HepG2 (cell line): ENCODE measurements around the gene KRTAP10-8. TPM values are rescaled to one million over a fixed set of nuclear protein-coding genes. Genes with fewer than 3 reads are reported as not detected.

Source experiments
- ATAC-seq: fragments of 200-7000 bp; cut with Tn5 transposase; 3 replicates; pipeline ENCODE4 v1.9.1; 2020; ENCODE audit warnings: mild to moderate bottlenecking, moderate library complexity
- BruUV-seq: library from RNA; stranded (reverse); fragments of 400-500 nt; replicated peaks from 2 replicates; lab custom pipeline; 2021; lab: Mats Ljungman, UMichigan
- CTCF ChIA-PET: fragments of 300-600 bp; formaldehyde crosslinking; extraction: SDS; loops from one replicate; lab custom pipeline; 2021; ENCODE audit warnings: low total read pairs, inconsistent platforms, low intra/inter-chr PET ratio; lab: Yijun Ruan, JAX
- POLR2A ChIA-PET: fragments of 350-600 bp; sonication (Branson Sonifier 250); formaldehyde crosslinking; loops from one replicate; lab custom pipeline; 2020; ENCODE audit warnings: antibody characterized with exemption, inconsistent platforms; lab: Yijun Ruan, JAX
- DNase-seq: peaks from one replicate; pipeline ENCODE4 v3.0.0-alpha.2; 2015; ENCODE audit warnings: low spot score
- FAIRE-seq: peaks from 3 replicates; lab custom pipeline; 2011; peaks lifted over from hg19 to GRCh38; lab: Jason Lieb, UNC
- H2AFZ ChIP-seq: one replicate; pipeline ENCODE4 v1.6.1; 2011; ENCODE audit warnings: low read length, inconsistent platforms
- H3K27ac ChIP-seq: fragments of 300-600 bp; 3 replicates; pipeline ENCODE4 v1.8.0; 2011; ENCODE audit warnings: mixed run types, mild to moderate bottlenecking, mixed read lengths, low read length, inconsistent platforms; ENCODE audit not compliant: insufficient read depth; ENCODE audit errors: extremely low read length
- H3K27me3 ChIP-seq, 2 experiments: fragments of 200-600 bp in 1 of 2; 2 replicates in 1 of 2; 3 replicates in 1 of 2; pipeline versions ENCODE4 v1.6.0 to v1.8.0; 2011; ENCODE audit warnings: low read length in 2 of 2, mild to moderate bottlenecking in 2 of 2, moderate library complexity in 2 of 2, inconsistent platforms in 1 of 2; ENCODE audit not compliant: insufficient read depth in 2 of 2, control insufficient read depth in 1 of 2
- H3K36me3 ChIP-seq, 2 experiments: fragments of 200-600 bp in 1 of 2; replicated peaks in 1 of 2; 2 replicates in 1 of 2; 3 replicates in 1 of 2; pipeline versions ENCODE4 v1.5.1 to v1.8.0; 2011; ENCODE audit warnings: low read length in 2 of 2, inconsistent platforms in 1 of 2; ENCODE audit not compliant: insufficient read depth in 2 of 2, control insufficient read depth in 1 of 2
- H3K4me1 ChIP-seq: 2 replicates; pipeline ENCODE4 v1.5.1; 2012; ENCODE audit warnings: low read length, inconsistent platforms; ENCODE audit not compliant: insufficient read depth
- H3K4me2 ChIP-seq: 2 replicates; pipeline ENCODE4 v1.6.0; 2011; ENCODE audit warnings: low read depth, low read length, inconsistent platforms
- H3K4me3 ChIP-seq, 3 experiments: fragments of 200-600 bp in 1 of 3; sonication (generic), shearing (Covaris generic) in 1 of 3; replicated peaks in 1 of 3; 2 replicates each; pipeline ENCODE4 v1.5.1; 2011 to 2016; ENCODE audit warnings: low read length in 3 of 3, inconsistent platforms in 2 of 3, low read depth in 2 of 3, mild to moderate bottlenecking in 2 of 3, control low read depth in 1 of 3, mixed read lengths in 1 of 3; ENCODE audit not compliant: insufficient read depth in 1 of 3
- H3K79me2 ChIP-seq: one replicate; pipeline ENCODE4 v1.6.1; 2011; ENCODE audit warnings: low read length, inconsistent platforms; ENCODE audit not compliant: insufficient read depth
- H3K9ac ChIP-seq: 2 replicates; pipeline ENCODE4 v1.6.0; 2011; ENCODE audit warnings: mild to moderate bottlenecking, low read depth, low read length, inconsistent platforms; ENCODE audit not compliant: insufficient read depth
- H3K9me3 ChIP-seq: 2 replicates; pipeline ENCODE4 v1.5.1; 2012; ENCODE audit warnings: mild to moderate bottlenecking, low read length
- H4K20me1 ChIP-seq: 2 replicates; pipeline ENCODE4 v1.6.0; 2011; ENCODE audit warnings: inconsistent platforms, mild to moderate bottlenecking, low read length, moderate library complexity; ENCODE audit not compliant: insufficient read depth
- CREM ChIP-seq, 2 experiments: sonication (generic) in 1 of 2; formaldehyde crosslinking in 1 of 2; IDR thresholded peaks; 2 replicates each; pipeline versions ENCODE4 v1.4.0 to v1.6.1; 2016 to 2020; ENCODE audit warnings: antibody characterized with exemption in 1 of 2, mild to moderate bottlenecking in 1 of 2, missing genetic modification reagents in 1 of 2
- HCFC1 ChIP-seq: fragments of 150-350 bp; IDR thresholded peaks from 2 replicates; pipeline ENCODE4 v1.6.1; 2014; ENCODE audit warnings: low read depth, low read length
- HIVEP1 ChIP-seq: sonication (generic); formaldehyde crosslinking; IDR thresholded peaks from 2 replicates; pipeline ENCODE4 v1.4.0; 2020; ENCODE audit warnings: mild to moderate bottlenecking, missing genetic modification reagents
- HMG20B ChIP-seq: conservative IDR thresholded peaks from 2 replicates; pipeline ENCODE4 v1.6.1; 2016; ENCODE audit warnings: missing genetic modification reagents, missing compliant biosample characterization
- ZNF841 ChIP-seq: sonication (generic); formaldehyde crosslinking; IDR thresholded peaks from 2 replicates; pipeline ENCODE4 v1.8.1; 2023; ENCODE audit warnings: missing genetic modification reagents, borderline replicate concordance
- ZSCAN21 ChIP-seq: sonication (generic); formaldehyde crosslinking; IDR thresholded peaks from 2 replicates; pipeline ENCODE4 v1.8.0; 2022; ENCODE audit warnings: mild to moderate bottlenecking, missing genetic modification reagents, moderate library complexity, borderline replicate concordance
- WGBS: methylation state at CpG from one replicate; pipeline ENCODE4 v1.1.6; 2017; ENCODE audit warnings: low lambda C conversion rate; 5-methylcytosine and 5-hydroxymethylcytosine counted together
- in situ Hi-C: cut with HindIII; loops from 2 replicates; pipeline ENCODE4 v1.10.0; 2017; ENCODE audit warnings: low pct_unique_long_range_greater_than_20kb; ENCODE audit not compliant: extremely low pct_ligation_motif_present
- intact Hi-C: fragments of 100-400 bp; cut with micrococcal nuclease; formaldehyde crosslinking; loops from one replicate; pipeline ENCODE4 v1.10.0; 2022; ENCODE audit not compliant: unreplicated experiment
- polyA plus RNA-seq, 8 experiments: library from polyadenylated mRNA; depleted of rRNA in 3 of 8; stranded (reverse) in 7 of 8; unstranded in 1 of 8; fragments of >200 nt; fragmentation: Illumina TruSeq in 4 of 8; extraction: Trizol in 4 of 8; gene quantifications; 2 replicates each; pipeline versions ENCODE4 v1.2.1 to v1.2.3, GENCODE V29; 2011 to 2016; ENCODE audit warnings: low read depth in 4 of 8, missing spikeins in 1 of 8, mixed read lengths in 1 of 8; ENCODE audit not compliant: insufficient read depth in 1 of 8
- total RNA-seq, 5 experiments: library from RNA; depleted of rRNA; stranded (reverse); fragments of >200 nt; fragmentation: Illumina TruSeq; extraction: Trizol; gene quantifications; 2 replicates each; pipeline ENCODE4 v1.2.3, GENCODE V29; 2016; ENCODE audit warnings: low read depth in 1 of 5
- TF ChIP-seq, protein P1 (sequence below): sonication (generic); formaldehyde crosslinking; conservative IDR thresholded peaks from 2 replicates; pipeline ENCODE4 v1.4.0; 2020; ENCODE audit warnings: missing genetic modification reagents
- TF ChIP-seq, protein P2 (sequence below): conservative IDR thresholded peaks from 2 replicates; pipeline ENCODE4 v1.6.1; 2018; ENCODE audit warnings: missing genetic modification reagents
- TF ChIP-seq, protein P3 (sequence below), 2 experiments: sonication (generic) in 1 of 2; formaldehyde crosslinking in 1 of 2; IDR thresholded peaks; 2 replicates each; pipeline versions ENCODE4 v1.6.1 to v1.9.0; 2014 to 2022; ENCODE audit warnings: antibody characterized with exemption in 1 of 2, borderline replicate concordance in 1 of 2, inconsistent platforms in 1 of 2, low read depth in 1 of 2, missing genetic modification reagents in 1 of 2
- TF ChIP-seq, protein P4 (sequence below): sonication (generic); formaldehyde crosslinking; IDR thresholded peaks from 2 replicates; pipeline ENCODE4 v1.4.0; 2020; ENCODE audit warnings: missing genetic modification reagents

Gene KRTAP10-8
- total and polyA plus RNA-seq, 2 of the 13 experiments (the other 11 are each of a cell fraction or from before 2014, with no cell fraction given) = not detected

DNA sequence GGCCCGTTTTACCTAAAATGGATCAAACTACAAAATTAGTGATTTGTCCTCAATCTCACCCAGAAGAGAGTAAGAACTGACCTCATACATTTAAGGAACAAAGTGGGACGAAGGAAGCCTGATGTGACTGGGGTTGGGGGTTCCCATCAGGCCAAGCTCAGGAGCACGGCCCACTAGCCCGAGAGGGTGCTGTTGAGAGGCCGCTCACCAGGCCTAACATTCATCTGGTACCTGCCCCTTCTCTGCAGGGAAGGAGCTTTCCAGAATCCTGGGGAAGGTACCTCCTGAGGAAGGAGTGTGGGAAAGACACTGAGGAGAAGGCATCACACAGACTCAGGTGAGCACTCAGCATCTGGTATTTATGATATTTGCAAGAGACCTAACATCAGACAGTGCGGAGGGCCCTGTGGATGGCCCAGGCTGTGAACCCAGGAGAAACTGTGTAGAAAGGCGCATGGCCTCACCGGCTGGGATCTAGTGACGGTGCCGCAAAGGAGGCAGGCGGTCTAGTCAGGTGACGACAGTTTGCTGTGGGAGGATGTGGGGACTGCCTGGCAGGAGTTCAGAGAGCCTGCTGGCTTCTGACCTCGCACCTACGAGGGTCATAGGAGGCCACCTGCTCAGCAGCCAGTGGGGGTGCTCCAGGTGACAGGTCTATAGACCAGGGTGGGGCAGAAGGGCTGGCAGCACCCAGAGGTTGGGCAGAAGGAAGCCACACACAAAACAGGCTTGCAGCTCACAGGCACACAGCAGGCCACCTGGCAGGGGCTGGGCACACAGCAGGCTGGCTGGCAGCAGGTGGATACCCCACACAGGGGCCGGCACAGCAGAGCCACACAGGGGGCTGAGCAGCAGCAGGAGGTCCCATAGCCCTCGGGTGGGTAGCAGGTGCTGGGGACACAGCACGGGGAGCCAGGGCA is 42.0 kb downstream of the KRTAP10-8 start:
- ChIA-PET CTCF (no interaction called here), POLR2A (no interaction called here)
- intact Hi-C loops = no loop called here
- Histone ChIP-seq H3K36me3 (no peaks in the 10 kb centered on the region), H3K9me3 (peaks cover 4% of the 10 kb centered on the region; the same call in 1 of the 2 replicates), H3K79me2 (no peaks in the 10 kb centered on the region), H3K4me3 (no peak overlapping the region), H2AFZ (no peak overlapping the region), H3K27me3 (peaks cover 3 to 23% of the 10 kb centered on the region in 2 experiments; a peak in 3 of 5 replicates), H3K4me1 (peaks cover 6% of the 10 kb centered on the region; the same call in 1 of the 2 replicates), H3K9ac (no peak overlapping the region), H4K20me1 (no peaks in the 10 kb centered on the region), H3K4me2 (no peak overlapping the region), H3K27ac (no peak overlapping the region)
- BruUV-seq = no TSS peak
- DNase-seq = no peak
- WGBS = 52% methylated on average over 14 of the region's 17 CpGs
- no peak for FAIRE-seq
- in situ Hi-C loops = no loop called here
- no peak for ATAC-seq
- no peak for TF ChIP-seq CREM (IDR thresholded peaks at IDR 0.05)
- TF ChIP-seq CREM (CRISPR knock-in tag; IDR thresholded peaks at IDR 0.05) = no peak
- TF ChIP-seq, protein P1, sequence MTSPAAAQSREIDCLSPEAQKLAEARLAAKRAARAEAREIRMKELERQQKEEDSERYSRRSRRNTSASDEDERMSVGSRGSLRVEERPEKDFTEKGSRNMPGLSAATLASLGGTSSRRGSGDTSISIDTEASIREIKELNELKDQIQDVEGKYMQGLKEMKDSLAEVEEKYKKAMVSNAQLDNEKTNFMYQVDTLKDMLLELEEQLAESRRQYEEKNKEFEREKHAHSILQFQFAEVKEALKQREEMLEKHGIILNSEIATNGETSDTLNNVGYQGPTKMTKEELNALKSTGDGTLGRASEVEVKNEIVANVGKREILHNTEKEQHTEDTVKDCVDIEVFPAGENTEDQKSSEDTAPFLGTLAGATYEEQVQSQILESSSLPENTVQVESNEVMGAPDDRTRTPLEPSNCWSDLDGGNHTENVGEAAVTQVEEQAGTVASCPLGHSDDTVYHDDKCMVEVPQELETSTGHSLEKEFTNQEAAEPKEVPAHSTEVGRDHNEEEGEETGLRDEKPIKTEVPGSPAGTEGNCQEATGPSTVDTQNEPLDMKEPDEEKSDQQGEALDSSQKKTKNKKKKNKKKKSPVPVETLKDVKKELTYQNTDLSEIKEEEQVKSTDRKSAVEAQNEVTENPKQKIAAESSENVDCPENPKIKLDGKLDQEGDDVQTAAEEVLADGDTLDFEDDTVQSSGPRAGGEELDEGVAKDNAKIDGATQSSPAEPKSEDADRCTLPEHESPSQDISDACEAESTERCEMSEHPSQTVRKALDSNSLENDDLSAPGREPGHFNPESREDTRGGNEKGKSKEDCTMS = no peak
- TF ChIP-seq ZSCAN21 (CRISPR knock-in tag) = no peak
- TF ChIP-seq, protein P2, sequence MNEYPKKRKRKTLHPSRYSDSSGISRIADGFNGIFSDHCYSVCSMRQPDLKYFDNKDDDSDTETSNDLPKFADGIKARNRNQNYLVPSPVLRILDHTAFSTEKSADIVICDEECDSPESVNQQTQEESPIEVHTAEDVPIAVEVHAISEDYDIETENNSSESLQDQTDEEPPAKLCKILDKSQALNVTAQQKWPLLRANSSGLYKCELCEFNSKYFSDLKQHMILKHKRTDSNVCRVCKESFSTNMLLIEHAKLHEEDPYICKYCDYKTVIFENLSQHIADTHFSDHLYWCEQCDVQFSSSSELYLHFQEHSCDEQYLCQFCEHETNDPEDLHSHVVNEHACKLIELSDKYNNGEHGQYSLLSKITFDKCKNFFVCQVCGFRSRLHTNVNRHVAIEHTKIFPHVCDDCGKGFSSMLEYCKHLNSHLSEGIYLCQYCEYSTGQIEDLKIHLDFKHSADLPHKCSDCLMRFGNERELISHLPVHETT (CRISPR knock-in tag) = no peak
- no peak for TF ChIP-seq HMG20B (CRISPR knock-in tag)
- TF ChIP-seq HIVEP1 = no peak
- no peak for TF ChIP-seq HCFC1
- TF ChIP-seq, protein P3, sequence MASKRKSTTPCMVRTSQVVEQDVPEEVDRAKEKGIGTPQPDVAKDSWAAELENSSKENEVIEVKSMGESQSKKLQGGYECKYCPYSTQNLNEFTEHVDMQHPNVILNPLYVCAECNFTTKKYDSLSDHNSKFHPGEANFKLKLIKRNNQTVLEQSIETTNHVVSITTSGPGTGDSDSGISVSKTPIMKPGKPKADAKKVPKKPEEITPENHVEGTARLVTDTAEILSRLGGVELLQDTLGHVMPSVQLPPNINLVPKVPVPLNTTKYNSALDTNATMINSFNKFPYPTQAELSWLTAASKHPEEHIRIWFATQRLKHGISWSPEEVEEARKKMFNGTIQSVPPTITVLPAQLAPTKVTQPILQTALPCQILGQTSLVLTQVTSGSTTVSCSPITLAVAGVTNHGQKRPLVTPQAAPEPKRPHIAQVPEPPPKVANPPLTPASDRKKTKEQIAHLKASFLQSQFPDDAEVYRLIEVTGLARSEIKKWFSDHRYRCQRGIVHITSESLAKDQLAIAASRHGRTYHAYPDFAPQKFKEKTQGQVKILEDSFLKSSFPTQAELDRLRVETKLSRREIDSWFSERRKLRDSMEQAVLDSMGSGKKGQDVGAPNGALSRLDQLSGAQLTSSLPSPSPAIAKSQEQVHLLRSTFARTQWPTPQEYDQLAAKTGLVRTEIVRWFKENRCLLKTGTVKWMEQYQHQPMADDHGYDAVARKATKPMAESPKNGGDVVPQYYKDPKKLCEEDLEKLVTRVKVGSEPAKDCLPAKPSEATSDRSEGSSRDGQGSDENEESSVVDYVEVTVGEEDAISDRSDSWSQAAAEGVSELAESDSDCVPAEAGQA (IDR thresholded peaks at IDR 0.05; ENCODE audit: low read depth) = no peak
- TF ChIP-seq, protein P3 (CRISPR knock-in tag; IDR thresholded peaks at IDR 0.05; ENCODE audit: borderline replicate concordance) = no peak
- TF ChIP-seq ZNF841 (CRISPR knock-in tag) = no peak
- TF ChIP-seq, protein P4, sequence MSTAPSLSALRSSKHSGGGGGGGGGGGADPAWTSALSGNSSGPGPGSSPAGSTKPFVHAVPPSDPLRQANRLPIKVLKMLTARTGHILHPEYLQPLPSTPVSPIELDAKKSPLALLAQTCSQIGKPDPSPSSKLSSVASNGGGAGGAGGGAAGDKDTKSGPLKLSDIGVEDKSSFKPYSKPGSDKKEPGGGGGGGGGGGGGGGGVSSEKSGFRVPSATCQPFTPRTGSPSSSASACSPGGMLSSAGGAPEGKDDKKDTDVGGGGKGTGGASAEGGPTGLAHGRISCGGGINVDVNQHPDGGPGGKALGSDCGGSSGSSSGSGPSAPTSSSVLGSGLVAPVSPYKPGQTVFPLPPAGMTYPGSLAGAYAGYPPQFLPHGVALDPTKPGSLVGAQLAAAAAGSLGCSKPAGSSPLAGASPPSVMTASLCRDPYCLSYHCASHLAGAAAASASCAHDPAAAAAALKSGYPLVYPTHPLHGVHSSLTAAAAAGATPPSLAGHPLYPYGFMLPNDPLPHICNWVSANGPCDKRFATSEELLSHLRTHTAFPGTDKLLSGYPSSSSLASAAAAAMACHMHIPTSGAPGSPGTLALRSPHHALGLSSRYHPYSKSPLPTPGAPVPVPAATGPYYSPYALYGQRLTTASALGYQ (CRISPR knock-in tag) = no peak
